ENCODE results near the gene APBB1IP. TPM values are rescaled to one million over a fixed set of nuclear protein-coding genes. Genes with fewer than 3 reads are reported as not detected.
"Not testable (repeated sequence)": the region's sequence is repeated elsewhere in the genome, so short reads cannot be mapped to it uniquely, and the experiment has no call there.

APBB1IP gene
- total RNA-seq, 4 donors from 2014 or later: 0.34 to 3.0 (median 2.3) TPM

- intact Hi-C loops (cut with DNase I; ENCODE audit: low total_unique reads): no loop called here
- TF ChIP-seq, protein P1, sequence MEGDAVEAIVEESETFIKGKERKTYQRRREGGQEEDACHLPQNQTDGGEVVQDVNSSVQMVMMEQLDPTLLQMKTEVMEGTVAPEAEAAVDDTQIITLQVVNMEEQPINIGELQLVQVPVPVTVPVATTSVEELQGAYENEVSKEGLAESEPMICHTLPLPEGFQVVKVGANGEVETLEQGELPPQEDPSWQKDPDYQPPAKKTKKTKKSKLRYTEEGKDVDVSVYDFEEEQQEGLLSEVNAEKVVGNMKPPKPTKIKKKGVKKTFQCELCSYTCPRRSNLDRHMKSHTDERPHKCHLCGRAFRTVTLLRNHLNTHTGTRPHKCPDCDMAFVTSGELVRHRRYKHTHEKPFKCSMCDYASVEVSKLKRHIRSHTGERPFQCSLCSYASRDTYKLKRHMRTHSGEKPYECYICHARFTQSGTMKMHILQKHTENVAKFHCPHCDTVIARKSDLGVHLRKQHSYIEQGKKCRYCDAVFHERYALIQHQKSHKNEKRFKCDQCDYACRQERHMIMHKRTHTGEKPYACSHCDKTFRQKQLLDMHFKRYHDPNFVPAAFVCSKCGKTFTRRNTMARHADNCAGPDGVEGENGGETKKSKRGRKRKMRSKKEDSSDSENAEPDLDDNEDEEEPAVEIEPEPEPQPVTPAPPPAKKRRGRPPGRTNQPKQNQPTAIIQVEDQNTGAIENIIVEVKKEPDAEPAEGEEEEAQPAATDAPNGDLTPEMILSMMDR (IDR thresholded peaks at IDR 0.05): no peak
- no peak for TF ChIP-seq POLR2A (IDR thresholded peaks at IDR 0.05)
- 82 to 83% methylated on average over 2 of the region's 2 CpGs for whole genome bisulfite sequencing, 2 donors
- DNase-seq (ENCODE audit: low spot score in 2 of 2): no peak
- H3K4me3 ChIP-seq (ENCODE audit: low read depth, poor library complexity, severe bottlenecking): no peak overlapping the region
Measured at GRCh38 chr10:26494018-26494417, 55.9 kb downstream of the APBB1IP start.

DNA sequence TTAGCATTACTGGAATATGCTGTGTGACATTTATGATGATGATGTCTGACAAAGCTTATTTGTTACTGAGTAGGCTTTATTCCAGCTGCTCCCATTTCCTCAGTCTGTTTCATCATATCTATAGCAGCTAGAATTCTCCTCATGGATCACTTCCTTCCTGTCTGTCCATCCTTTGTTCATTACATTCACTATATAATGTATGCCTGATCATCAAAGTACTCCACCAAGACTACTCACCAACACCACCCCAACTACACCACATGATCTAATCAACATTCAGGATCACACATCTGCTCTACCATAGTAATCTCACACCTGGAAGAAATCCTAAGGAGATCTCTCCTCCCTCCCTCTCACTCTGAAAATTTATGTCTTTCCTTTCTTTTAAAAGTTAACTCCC lies 61.3 kb downstream of the APBB1IP start:
- intact Hi-C loops (cut with DNase I; ENCODE audit: low total_unique reads): no loop called here
- no peak for DNase-seq (ENCODE audit: low spot score in 2 of 2)
- TF ChIP-seq POLR2A (IDR thresholded peaks at IDR 0.05): no peak
- TF ChIP-seq, protein P1 (IDR thresholded peaks at IDR 0.05): no peak
- no peak overlapping the region for H3K4me3 ChIP-seq (ENCODE audit: low read depth, poor library complexity, severe bottlenecking)

DNA sequence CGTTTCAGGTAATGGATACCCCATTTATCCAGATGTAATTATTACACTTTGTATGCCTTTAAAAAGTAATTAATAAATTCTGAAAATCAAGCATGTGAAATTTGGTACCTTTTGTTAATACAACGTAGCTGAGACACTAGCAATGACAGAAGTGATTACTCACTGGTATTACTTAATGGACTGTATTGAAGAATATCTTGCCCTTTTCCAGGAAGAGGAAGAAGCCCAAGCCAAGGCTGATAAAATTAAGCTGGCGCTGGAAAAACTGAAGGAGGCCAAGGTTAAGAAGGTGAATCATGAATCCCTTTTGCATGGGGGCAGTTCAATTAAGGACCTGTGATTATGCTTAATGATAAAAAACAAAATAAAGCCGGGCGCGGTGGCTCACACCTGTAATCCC lies 64.8 kb downstream of the APBB1IP start:
- WGBS, 2 donors: 87 to 90% methylated on average over 6 of the region's 6 CpGs
- no peak overlapping the region for H3K4me3 ChIP-seq (ENCODE audit: low read depth, poor library complexity, severe bottlenecking)
- DNase-seq (ENCODE audit: low spot score in 2 of 2): no peak
- TF ChIP-seq POLR2A (IDR thresholded peaks at IDR 0.05): no peak
- TF ChIP-seq, protein P1 (IDR thresholded peaks at IDR 0.05): no peak
- intact Hi-C loops (cut with DNase I; ENCODE audit: low total_unique reads): no loop called here

DNA sequence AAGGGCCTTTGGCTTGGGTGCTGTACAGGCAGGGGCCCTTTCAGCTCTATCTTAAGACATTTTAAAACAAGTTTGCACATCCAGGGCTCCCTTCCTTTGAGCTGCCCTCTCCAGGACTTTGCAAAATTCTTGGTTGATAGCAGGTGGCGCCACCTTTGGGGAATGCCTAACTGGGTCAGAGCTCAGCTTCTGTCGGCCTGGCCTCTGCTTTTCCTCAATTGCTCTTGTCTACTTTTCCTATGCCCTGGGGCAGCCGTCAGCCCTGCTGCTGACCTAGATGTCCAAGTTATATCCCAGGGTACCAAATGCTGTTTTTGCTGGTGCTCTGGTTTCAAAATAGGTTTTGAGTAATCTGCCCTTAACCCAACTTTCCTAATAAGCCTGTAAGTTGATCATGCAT lies 65.8 kb downstream of the APBB1IP start:
- WGBS, 2 donors: 59 to 65% methylated on average over 3 of the region's 3 CpGs
- DNase-seq (ENCODE audit: low spot score in 2 of 2): no peak
- intact Hi-C loops (cut with DNase I; ENCODE audit: low total_unique reads): no loop called here
- no peak overlapping the region for H3K4me3 ChIP-seq (ENCODE audit: low read depth, poor library complexity, severe bottlenecking)
- TF ChIP-seq POLR2A (IDR thresholded peaks at IDR 0.05): no peak
- TF ChIP-seq, protein P1 (IDR thresholded peaks at IDR 0.05): no peak

GRCh38 chr10:26504429-26504828 lies 66.3 kb downstream of the APBB1IP start:
- 91 to 93% methylated on average over 10 of the region's 10 CpGs for WGBS, 2 donors

GRCh38 chr10:26505491-26505890 lies 67.3 kb downstream of the APBB1IP start:
- intact Hi-C loops (cut with DNase I; ENCODE audit: low total_unique reads): no loop called here
- no peak for DNase-seq (ENCODE audit: low spot score in 2 of 2)
- TF ChIP-seq POLR2A (IDR thresholded peaks at IDR 0.05): no peak
- TF ChIP-seq, protein P1 (IDR thresholded peaks at IDR 0.05): no peak
- no peak overlapping the region for H3K4me3 ChIP-seq (ENCODE audit: low read depth, poor library complexity, severe bottlenecking)
- WGBS, 2 donors: 86 to 96% methylated on average over 5 of the region's 5 CpGs

More at GRCh38 chr10:26504429-26504828, 66.3 kb downstream of the APBB1IP start:
- H3K4me3 ChIP-seq (ENCODE audit: low read depth, poor library complexity, severe bottlenecking); intact Hi-C loops (cut with DNase I; ENCODE audit: low total_unique reads); DNase-seq (ENCODE audit: low spot score in 2 of 2): not testable (repeated sequence)

Measured in lower leg skin (tissue), 4 donors.